GM19468 (cell line): Measurements from ENCODE around the gene ZBTB45.

Experiments
- ATAC-seq: cut with Tn5 transposase; IDR thresholded peaks from one replicate; pipeline ENCODE4 v1.9.1; 2021; ENCODE audit warnings: mild to moderate bottlenecking, moderate library complexity, moderate number of reproducible peaks; ENCODE audit not compliant: unreplicated experiment; ENCODE audit errors: extremely low read depth

Gene ZBTB45

GRCh38 chr19:58555369-58555885 is 35.8 kb upstream of the ZBTB45 start:
- no peak for ATAC-seq

- ATAC-seq = no peak
These were observed 35.1 kb upstream of the ZBTB45 start, which contains the start of gene CHMP2A for GRCh38 chr19:58554494-58555368. TSS of gene CHMP2A (minus strand) at chr19:58555105. CDS start at chr19:58554212, 893 bp downstream.

- no peak for ATAC-seq
These were observed 34.3 kb upstream of the ZBTB45 start for GRCh38 chr19:58553799-58554493.

- ATAC-seq = no peak
These were observed 33.0 kb upstream of the ZBTB45 start for GRCh38 chr19:58552655-58553054.

GRCh38 chr19:58551577-58552471 is 32.2 kb upstream of the ZBTB45 start:
- ATAC-seq = no peak

GRCh38 chr19:58551123-58551497 is 31.5 kb upstream of the ZBTB45 start:
- ATAC-seq = no peak

- no peak for ATAC-seq
These were observed 30.9 kb upstream of the ZBTB45 start for GRCh38 chr19:58550362-58551122.

- no peak for ATAC-seq
These were observed 30.2 kb upstream of the ZBTB45 start for GRCh38 chr19:58549664-58550361.

GRCh38 chr19:58548859-58549663 is 29.5 kb upstream of the ZBTB45 start:
- no peak for ATAC-seq

GRCh38 chr19:58547323-58548312 is 28.0 kb upstream of the ZBTB45 start:
- ATAC-seq = no peak

GRCh38 chr19:58546019-58546530 is 26.5 kb upstream of the ZBTB45 start:
- ATAC-seq = no peak

GRCh38 chr19:58545286-58546018 is 25.8 kb upstream of the ZBTB45 start:
- no peak for ATAC-seq

GRCh38 chr19:58544591-58545285 is 25.1 kb upstream of the ZBTB45 start:
- ATAC-seq = peak; percentile 11

GRCh38 chr19:58543826-58544590 is 24.4 kb upstream of the ZBTB45 start, which contains the start of gene TRIM28:
TSS of gene TRIM28 (plus strand) at chr19:58544064. CDS start at chr19:58544758, 694 bp downstream.
- ATAC-seq = peak; percentile 78
